ENCODE measurements around the gene ARFRP1. TPM values are rescaled to one million over a fixed set of nuclear protein-coding genes. Genes with fewer than 3 reads are reported as not detected.

The ARFRP1 gene
- total RNA-seq, 1 donor, result 21.7 TPM

GRCh38 chr20:63697357-63697867 is 10.4 kb downstream of the ARFRP1 start:
- H3K9me3 ChIP-seq (ENCODE audit: low read depth, low read length), result no peaks in the 10 kb centered on the region
- peaks cover 31% of the 10 kb centered on the region for H3K4me1 ChIP-seq (ENCODE audit: insufficient read depth, low read length)
- no peaks in the 10 kb centered on the region for H4K20me1 ChIP-seq (ENCODE audit: insufficient read depth, low read length)
- peak overlapping the region; percentile 61 for H3K4me2 ChIP-seq (ENCODE audit: insufficient read depth, low read length)
- H3K27ac ChIP-seq (ENCODE audit: low read depth, low read length), result no peak overlapping the region
- DNase-seq (ENCODE audit: insufficient read length, low spot score, missing footprints), result peak; percentile 87
- no peaks in the 10 kb centered on the region for H3K27me3 ChIP-seq (ENCODE audit: insufficient read depth, low read length)
- H3K4me3 ChIP-seq (ENCODE audit: insufficient read depth, low read length), result no peak overlapping the region
- H3K79me2 ChIP-seq (ENCODE audit: insufficient read depth, low read length), result peaks cover 2% of the 10 kb centered on the region
- TF ChIP-seq, protein P1, sequence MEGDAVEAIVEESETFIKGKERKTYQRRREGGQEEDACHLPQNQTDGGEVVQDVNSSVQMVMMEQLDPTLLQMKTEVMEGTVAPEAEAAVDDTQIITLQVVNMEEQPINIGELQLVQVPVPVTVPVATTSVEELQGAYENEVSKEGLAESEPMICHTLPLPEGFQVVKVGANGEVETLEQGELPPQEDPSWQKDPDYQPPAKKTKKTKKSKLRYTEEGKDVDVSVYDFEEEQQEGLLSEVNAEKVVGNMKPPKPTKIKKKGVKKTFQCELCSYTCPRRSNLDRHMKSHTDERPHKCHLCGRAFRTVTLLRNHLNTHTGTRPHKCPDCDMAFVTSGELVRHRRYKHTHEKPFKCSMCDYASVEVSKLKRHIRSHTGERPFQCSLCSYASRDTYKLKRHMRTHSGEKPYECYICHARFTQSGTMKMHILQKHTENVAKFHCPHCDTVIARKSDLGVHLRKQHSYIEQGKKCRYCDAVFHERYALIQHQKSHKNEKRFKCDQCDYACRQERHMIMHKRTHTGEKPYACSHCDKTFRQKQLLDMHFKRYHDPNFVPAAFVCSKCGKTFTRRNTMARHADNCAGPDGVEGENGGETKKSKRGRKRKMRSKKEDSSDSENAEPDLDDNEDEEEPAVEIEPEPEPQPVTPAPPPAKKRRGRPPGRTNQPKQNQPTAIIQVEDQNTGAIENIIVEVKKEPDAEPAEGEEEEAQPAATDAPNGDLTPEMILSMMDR (IDR thresholded peaks at IDR 0.05; ENCODE audit: extremely low read depth, low read depth, low read length), result no peak
- H3K36me3 ChIP-seq (ENCODE audit: insufficient read depth, low read length), result no peaks in the 10 kb centered on the region
- no peak overlapping the region for H2AFZ ChIP-seq (ENCODE audit: low read length)

DNA sequence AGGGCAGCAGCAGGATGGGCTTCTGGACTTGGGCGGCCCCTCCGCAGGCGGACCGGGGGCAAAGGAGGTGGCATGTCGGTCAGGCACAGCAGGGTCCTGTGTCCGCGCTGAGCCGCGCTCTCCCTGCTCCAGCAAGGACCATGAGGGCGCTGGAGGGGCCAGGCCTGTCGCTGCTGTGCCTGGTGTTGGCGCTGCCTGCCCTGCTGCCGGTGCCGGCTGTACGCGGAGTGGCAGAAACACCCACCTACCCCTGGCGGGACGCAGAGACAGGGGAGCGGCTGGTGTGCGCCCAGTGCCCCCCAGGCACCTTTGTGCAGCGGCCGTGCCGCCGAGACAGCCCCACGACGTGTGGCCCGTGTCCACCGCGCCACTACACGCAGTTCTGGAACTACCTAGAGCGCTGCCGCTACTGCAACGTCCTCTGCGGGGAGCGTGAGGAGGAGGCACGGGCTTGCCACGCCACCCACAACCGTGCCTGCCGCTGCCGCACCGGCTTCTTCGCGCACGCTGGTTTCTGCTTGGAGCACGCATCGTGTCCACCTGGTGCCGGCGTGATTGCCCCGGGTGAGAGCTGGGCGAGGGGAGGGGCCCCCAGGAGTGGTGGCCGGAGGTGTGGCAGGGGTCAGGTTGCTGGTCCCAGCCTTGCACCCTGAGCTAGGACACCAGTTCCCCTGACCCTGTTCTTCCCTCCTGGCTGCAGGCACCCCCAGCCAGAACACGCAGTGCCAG is 11.0 kb downstream of the ARFRP1 start, which contains the start of gene TNFRSF6B:
Gene TNFRSF6B, plus strand, starts transcription at position 25 of the 729 bp plus-strand sequence. Its CDS starts 116 bp downstream, at position 141.
- TF ChIP-seq, protein P1 (IDR thresholded peaks at IDR 0.05; ENCODE audit: extremely low read depth, low read depth, low read length), result no peak
- Histone ChIP-seq H3K4me2 (ENCODE audit: insufficient read depth, low read length) (peak within 1 kb of the TSS; percentile 61), H3K27me3 (ENCODE audit: insufficient read depth, low read length) (no peaks in the 10 kb centered on the region), H3K79me2 (ENCODE audit: insufficient read depth, low read length) (peaks cover 2% of the 10 kb centered on the region), H4K20me1 (ENCODE audit: insufficient read depth, low read length) (no peaks in the 10 kb centered on the region), H3K4me3 (ENCODE audit: insufficient read depth, low read length) (peak within 1 kb of the TSS; percentile 51), H3K9me3 (ENCODE audit: low read depth, low read length) (no peaks in the 10 kb centered on the region), H3K36me3 (ENCODE audit: insufficient read depth, low read length) (peaks cover under 1% of the 10 kb centered on the region), H3K4me1 (ENCODE audit: insufficient read depth, low read length) (peaks cover 31% of the 10 kb centered on the region), H3K27ac (ENCODE audit: low read depth, low read length) (peak within 1 kb of the TSS; percentile 17), H2AFZ (ENCODE audit: low read length) (no peak within 1 kb of the TSS)
- DNase-seq (ENCODE audit: insufficient read length, low spot score, missing footprints), result peak; percentile 85

- Histone ChIP-seq H3K4me1 (ENCODE audit: insufficient read depth, low read length) (peaks cover 31% of the 10 kb centered on the region), H3K9me3 (ENCODE audit: low read depth, low read length) (no peaks in the 10 kb centered on the region), H2AFZ (ENCODE audit: low read length) (no peak overlapping the region), H4K20me1 (ENCODE audit: insufficient read depth, low read length) (no peaks in the 10 kb centered on the region), H3K36me3 (ENCODE audit: insufficient read depth, low read length) (peaks cover 3% of the 10 kb centered on the region), H3K4me2 (ENCODE audit: insufficient read depth, low read length) (peak overlapping the region; percentile 61), H3K4me3 (ENCODE audit: insufficient read depth, low read length) (peak overlapping the region; percentile 51), H3K27me3 (ENCODE audit: insufficient read depth, low read length) (no peaks in the 10 kb centered on the region), H3K27ac (ENCODE audit: low read depth, low read length) (no peak overlapping the region), H3K79me2 (ENCODE audit: insufficient read depth, low read length) (peaks cover 2% of the 10 kb centered on the region)
- peak; percentile 92 for DNase-seq (ENCODE audit: insufficient read length, low spot score, missing footprints)
- TF ChIP-seq, protein P1 (IDR thresholded peaks at IDR 0.05; ENCODE audit: extremely low read depth, low read depth, low read length), result no peak
These were observed 11.5 kb downstream of the ARFRP1 start for GRCh38 chr20:63696306-63696627.
